Naive thymus-derived CD8-positive, alpha-beta T cell (primary cell): ENCODE results near the gene ANGPTL3. TPM values are rescaled to one million over a fixed set of nuclear protein-coding genes. Genes with fewer than 3 reads are reported as not detected.
"Not testable (repeated sequence)": the region's sequence is repeated elsewhere in the genome, so short reads cannot be mapped to it uniquely, and the experiment has no call there.

Experiments
- ATAC-seq, 2 donors: fragments of 150-1000 bp; cut with Tn5 transposase in 1 of 2; sonication (Bioruptor Pico), chemical (Tn5 transposase) in 1 of 2; 1 replicate in 1 of 2; 2 replicates in 1 of 2; pipeline ENCODE4 v1.10.0; 2021; ENCODE audit warnings: mild to moderate bottlenecking in 2 of 2, moderate library complexity in 2 of 2
- POLR2A ChIA-PET: fragments of 350-600 bp; sonication (Branson Sonifier 250); formaldehyde crosslinking; loops from one replicate; lab custom pipeline; 2021; ENCODE audit warnings: antibody characterized with exemption; lab: Charles Lee
- DNase-seq, 10 donors: peaks; one replicate each; pipeline versions ENCODE4 v3.0.0 to v3.0.0-alpha.2; 2020 to 2022
- H3K27ac Mint-ChIP-seq, 10 donors: one replicate each; pipeline ENCODE4 v1.8.0; 2020 to 2022; ENCODE audit warnings: mild to moderate bottlenecking in 10 of 10, mixed read lengths in 10 of 10, moderate library complexity in 4 of 10, inconsistent platforms in 1 of 10
- H3K27me3 Mint-ChIP-seq, 5 donors: one replicate each; pipeline ENCODE4 v1.8.0; 2021 to 2022; ENCODE audit warnings: mixed read lengths in 5 of 5
- H3K36me3 Mint-ChIP-seq, 3 donors: one replicate each; pipeline ENCODE4 v1.8.0; 2020 to 2022; ENCODE audit warnings: mixed read lengths in 3 of 3, mild to moderate bottlenecking in 2 of 3, inconsistent platforms in 1 of 3
- H3K4me1 Mint-ChIP-seq, 4 donors: one replicate each; pipeline ENCODE4 v1.8.0; 2021 to 2022; ENCODE audit warnings: mixed read lengths in 4 of 4
- H3K4me3 Mint-ChIP-seq, 10 donors: one replicate each; pipeline ENCODE4 v1.8.0; 2020 to 2022; ENCODE audit warnings: mild to moderate bottlenecking in 10 of 10, mixed read lengths in 10 of 10, moderate library complexity in 6 of 10, inconsistent platforms in 1 of 10
- H3K9me3 Mint-ChIP-seq, 9 donors: one replicate each; pipeline ENCODE4 v1.8.0; 2020 to 2022; ENCODE audit warnings: mixed read lengths in 9 of 9, mild to moderate bottlenecking in 3 of 9, inconsistent platforms in 1 of 9, moderate library complexity in 1 of 9
- polyA plus RNA-seq, 3 donors: library from polyadenylated mRNA; unstranded; fragments of 300-500 nt; fragmentation: Illumina TruSeq; gene quantifications; one replicate each; pipeline ENCODE4 v1.2.3, GENCODE V29; 2021
- total RNA-seq, 8 experiments: library from RNA in 2 of 8; stranded (reverse) in 2 of 8; gene quantifications; one replicate each; pipeline ENCODE4 v1.2.3 and lab custom pipeline; 2021 to 2026

ANGPTL3 gene
- total and polyA plus RNA-seq, 5 experiments from 2014 or later, result not detected

DNA sequence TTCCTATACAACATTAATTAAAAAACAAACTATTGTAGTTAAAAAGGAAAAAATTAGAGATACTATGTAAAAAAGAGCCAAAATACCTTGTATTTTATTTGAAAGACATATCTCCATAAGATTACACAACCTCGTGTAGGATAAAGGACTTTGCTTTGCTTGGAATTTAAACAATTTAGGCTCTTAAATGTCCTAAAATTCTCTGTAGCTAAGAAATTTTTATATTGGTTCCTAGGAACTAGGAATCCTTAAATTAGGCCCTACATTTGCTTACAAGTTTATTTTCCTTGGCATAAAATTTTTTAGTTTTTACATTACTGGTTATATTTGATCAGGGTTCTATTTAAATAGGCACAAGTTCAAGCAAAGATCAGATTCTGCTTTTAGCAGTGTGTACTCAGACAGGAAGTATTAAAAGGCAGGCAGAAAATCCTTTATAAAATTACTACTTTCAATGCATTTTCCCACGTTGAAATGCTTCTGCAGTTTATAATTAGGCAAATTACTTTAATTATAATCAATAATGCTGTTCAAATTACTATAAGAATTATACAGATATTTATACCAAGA, 3.4 kb upstream of the ANGPTL3 start:
- Mint-ChIP-seq H3K27ac (no peak overlapping the region), H3K9me3 (peaks cover 0 to 15% (median 0%) of the 10 kb centered on the region in 9 donors), H3K36me3 (peaks cover 0 to 12% (median 5%) of the 10 kb centered on the region in 3 donors), H3K4me1 (no peaks in the 10 kb centered on the region), H3K27me3 (no peaks in the 10 kb centered on the region), H3K4me3 (no peak overlapping the region)
- ATAC-seq, result no peak
- POLR2A ChIA-PET, result no interaction called here
- DNase-seq, result no peak

DNA sequence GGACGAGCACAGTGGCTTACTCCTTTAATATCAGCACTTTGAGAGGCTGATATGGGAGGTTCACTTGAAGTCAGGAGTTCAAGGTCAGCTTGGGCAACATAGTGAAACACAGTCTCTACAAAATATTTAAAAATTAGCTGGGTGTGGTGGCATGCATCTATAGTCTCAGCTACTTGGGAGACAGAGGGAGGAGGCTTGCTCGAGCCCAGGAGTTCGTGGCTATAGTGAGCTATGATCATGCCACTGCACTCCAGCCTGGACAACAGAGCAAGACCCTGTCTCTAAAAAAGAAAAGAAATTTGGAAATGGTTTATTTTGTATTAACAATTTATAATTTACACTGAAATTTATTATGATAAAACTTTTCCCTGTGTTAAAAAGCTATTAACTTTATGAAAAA, 1.7 kb upstream of the ANGPTL3 start:
- POLR2A ChIA-PET, result no interaction called here
- Mint-ChIP-seq H3K4me1 (no peaks in the 10 kb centered on the region), H3K27ac (no peak overlapping the region), H3K4me3 (no peak overlapping the region), H3K36me3 (peaks cover 0 to 6% (median 0%) of the 10 kb centered on the region in 3 donors), H3K9me3 (peaks cover 0 to 14% (median 0%) of the 10 kb centered on the region in 9 donors), H3K27me3 (no peaks in the 10 kb centered on the region)
- no peak for ATAC-seq
- DNase-seq, result no peak

DNA sequence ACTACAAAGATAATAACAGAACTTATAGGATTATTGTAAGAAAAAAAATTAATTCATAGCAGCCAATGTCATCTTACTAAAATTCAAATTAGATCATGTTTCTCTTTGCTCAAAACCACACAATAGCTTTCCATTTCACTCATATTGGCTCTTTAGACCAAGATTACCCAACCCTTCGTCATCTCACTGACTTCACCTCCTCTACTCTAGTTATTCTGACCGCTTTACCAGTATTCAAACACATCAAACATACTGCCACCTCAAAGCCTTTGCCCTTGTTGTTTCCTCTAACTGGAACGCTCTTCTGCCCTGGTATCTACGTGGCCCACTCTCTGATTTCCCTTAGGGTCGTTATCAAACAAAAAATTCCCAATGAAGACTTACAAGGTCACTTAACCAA, 1.7 kb downstream of the ANGPTL3 start:
- ATAC-seq, result no peak
- Mint-ChIP-seq H3K36me3 (no peaks in the 10 kb centered on the region), H3K27ac (no peak overlapping the region), H3K4me3 (no peak overlapping the region), H3K9me3 (no peaks in the 10 kb centered on the region), H3K4me1 (no peaks in the 10 kb centered on the region), H3K27me3 (no peaks in the 10 kb centered on the region)
- no peak for DNase-seq
- POLR2A ChIA-PET, result no interaction called here

DNA sequence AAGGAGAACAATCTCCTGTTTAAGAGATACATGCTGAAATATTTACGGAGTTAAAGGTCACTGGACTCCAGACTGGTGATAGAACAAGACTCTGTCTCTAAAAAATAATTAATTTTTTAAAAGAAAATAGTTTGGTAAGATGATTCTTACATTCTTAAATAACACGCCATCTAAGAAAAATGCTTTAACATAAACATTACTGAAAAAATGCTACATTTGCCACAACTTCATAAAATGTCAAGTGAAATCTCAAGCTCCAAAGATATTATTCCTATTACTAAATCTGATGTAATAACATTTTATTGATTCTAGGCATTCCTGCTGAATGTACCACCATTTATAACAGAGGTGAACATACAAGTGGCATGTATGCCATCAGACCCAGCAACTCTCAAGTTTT, 4.1 kb downstream of the ANGPTL3 start:
- Mint-ChIP-seq H3K27ac (no peak overlapping the region), H3K36me3 (peaks cover 0 to under 1% (median 0%) of the 10 kb centered on the region in 3 donors), H3K4me3 (no peak overlapping the region), H3K4me1 (no peaks in the 10 kb centered on the region), H3K27me3 (no peaks in the 10 kb centered on the region), H3K9me3 (no peaks in the 10 kb centered on the region)
- ATAC-seq, result no peak
- POLR2A ChIA-PET, result no interaction called here
- DNase-seq, result no peak

DNA sequence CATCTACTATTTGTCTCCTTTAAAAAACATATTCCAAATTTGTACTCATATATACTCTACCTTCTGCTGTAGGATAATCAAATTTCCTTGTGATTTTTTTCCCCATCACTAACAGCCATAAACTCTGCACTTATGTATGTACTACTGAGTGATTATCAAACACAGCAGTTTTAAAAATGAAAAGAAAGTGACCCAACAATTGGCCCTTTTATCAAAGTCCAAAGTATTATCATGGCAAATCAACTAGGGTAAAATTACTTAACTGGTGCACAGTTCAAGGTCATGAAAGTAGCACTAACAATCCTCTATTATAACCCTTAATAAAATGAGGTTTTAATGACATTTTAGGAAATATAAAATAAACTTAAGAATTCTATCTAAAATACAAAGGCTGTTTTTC, 11.6 kb downstream of the ANGPTL3 start:
- no peak for DNase-seq
- POLR2A ChIA-PET, result no interaction called here
- Mint-ChIP-seq H3K4me3 (no peak overlapping the region), H3K36me3 (peaks cover 0 to 18% (median 15%) of the 10 kb centered on the region in 3 donors), H3K27ac (peak overlapping the region in 1 of 10 donors; percentile 36), H3K9me3 (peaks cover 0 to 2% (median 0%) of the 10 kb centered on the region in 9 donors), H3K4me1 (peaks cover 0 to 6% (median 0%) of the 10 kb centered on the region in 4 donors), H3K27me3 (no peaks in the 10 kb centered on the region)
- no peak for ATAC-seq

DNA sequence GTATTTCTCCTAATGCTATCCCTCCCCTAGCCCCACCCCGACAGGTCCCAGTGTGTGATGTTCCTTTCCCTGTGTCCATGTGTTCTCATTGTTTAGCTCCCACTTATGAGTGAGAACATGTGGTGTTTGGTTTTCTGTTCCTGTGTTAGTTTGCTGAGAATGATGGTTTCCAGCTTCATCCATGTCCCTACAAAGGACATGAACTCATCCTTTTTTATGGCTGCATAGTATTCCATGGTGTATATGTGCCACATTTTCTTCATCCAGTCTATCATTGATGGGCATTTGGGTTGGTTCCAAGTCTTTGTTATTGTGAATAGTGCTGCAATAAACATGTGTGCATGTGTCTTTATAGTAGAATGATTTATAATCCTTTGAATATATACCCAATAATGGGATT, 13.3 kb downstream of the ANGPTL3 start:
- H3K4me3 Mint-ChIP-seq, H3K9me3 Mint-ChIP-seq, H3K4me1 Mint-ChIP-seq, ATAC-seq, DNase-seq, H3K27me3 Mint-ChIP-seq, POLR2A ChIA-PET, H3K27ac Mint-ChIP-seq: not testable (repeated sequence)
- H3K36me3 Mint-ChIP-seq, result peaks cover 0 to 18% (median 15%) of the 10 kb centered on the region in 3 donors

DNA sequence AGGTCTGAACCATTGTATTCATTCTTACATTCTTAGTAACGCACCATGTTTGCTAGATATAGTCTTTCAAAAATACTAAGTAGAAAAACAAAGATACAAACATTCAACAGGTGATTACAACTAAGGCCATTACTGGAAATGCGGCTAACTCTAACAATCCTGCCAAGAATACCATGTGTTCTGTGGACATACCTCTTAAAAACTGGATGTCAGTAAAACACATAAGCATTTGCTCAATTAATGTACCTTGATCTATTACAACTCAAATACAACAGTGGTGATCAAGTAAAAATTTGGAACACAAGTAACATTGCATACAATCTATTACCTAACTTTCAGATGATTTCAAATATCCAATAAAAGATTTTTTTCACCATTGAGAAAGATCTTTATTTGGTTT, 15.4 kb downstream of the ANGPTL3 start:
- Mint-ChIP-seq H3K27ac (no peak overlapping the region), H3K27me3 (no peaks in the 10 kb centered on the region), H3K4me1 (peaks cover 0 to 6% (median 0%) of the 10 kb centered on the region in 4 donors), H3K9me3 (peaks cover 0 to 2% (median 0%) of the 10 kb centered on the region in 9 donors), H3K4me3 (no peak overlapping the region), H3K36me3 (peaks cover 0 to 29% (median 21%) of the 10 kb centered on the region in 3 donors)
- ATAC-seq (no peak), DNase-seq (no peak)
- POLR2A ChIA-PET, result no interaction called here

DNA sequence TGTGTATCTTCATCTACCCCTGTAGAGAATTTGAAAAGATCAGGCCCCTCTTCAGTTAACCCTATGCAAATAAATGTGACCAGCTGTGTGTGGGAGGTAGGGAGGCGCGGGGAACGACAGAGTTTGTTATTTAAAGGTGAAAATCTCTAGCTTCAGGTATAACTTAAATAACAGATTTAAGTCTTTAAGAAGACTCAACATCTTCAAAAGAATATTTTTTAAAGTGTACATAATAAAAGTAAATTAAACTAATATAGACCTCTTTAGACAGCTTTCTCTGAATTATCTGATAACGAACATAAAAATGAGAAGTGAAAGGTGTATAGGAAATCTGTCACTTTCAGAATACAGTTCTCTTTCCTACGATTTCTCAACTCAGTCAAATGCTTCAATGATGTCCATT, 16.0 kb downstream of the ANGPTL3 start:
- POLR2A ChIA-PET, result no interaction called here
- Mint-ChIP-seq H3K27ac (no peak overlapping the region), H3K9me3 (peaks cover 0 to 2% (median 0%) of the 10 kb centered on the region in 9 donors), H3K27me3 (no peaks in the 10 kb centered on the region), H3K4me3 (peak overlapping the region in 2 of 10 donors; percentile 3 to 9), H3K36me3 (peaks cover 0 to 31% (median 26%) of the 10 kb centered on the region in 3 donors), H3K4me1 (peaks cover 0 to 6% (median 0%) of the 10 kb centered on the region in 4 donors)
- no peak for ATAC-seq
- DNase-seq, result no peak

DNA sequence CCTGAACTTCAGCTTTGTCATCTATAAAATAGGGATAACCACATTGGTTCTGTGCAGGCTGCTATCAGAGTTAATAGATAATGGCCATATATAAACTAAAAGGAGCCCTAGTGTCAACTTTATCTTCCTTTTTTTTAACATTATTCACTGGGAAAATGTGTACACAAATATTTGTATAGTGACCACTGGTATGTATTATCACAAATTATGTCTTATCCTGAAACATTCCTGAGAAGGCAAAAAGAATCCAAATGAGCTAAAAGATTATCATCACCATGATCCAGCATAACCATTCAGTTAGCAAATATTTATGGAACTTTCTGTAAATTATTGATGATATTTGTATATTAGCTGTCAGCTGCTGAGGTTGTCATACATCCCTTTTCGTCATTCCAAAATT, 16.6 kb downstream of the ANGPTL3 start:
- ATAC-seq (no peak), DNase-seq (no peak)
- Mint-ChIP-seq H3K4me1 (peaks cover 0 to 6% (median 0%) of the 10 kb centered on the region in 4 donors), H3K36me3 (peaks cover 0 to 31% (median 27%) of the 10 kb centered on the region in 3 donors), H3K27me3 (no peaks in the 10 kb centered on the region), H3K4me3 (no peak overlapping the region), H3K27ac (no peak overlapping the region), H3K9me3 (peaks cover 0 to 2% (median 0%) of the 10 kb centered on the region in 9 donors)
- POLR2A ChIA-PET, result no interaction called here

DNA sequence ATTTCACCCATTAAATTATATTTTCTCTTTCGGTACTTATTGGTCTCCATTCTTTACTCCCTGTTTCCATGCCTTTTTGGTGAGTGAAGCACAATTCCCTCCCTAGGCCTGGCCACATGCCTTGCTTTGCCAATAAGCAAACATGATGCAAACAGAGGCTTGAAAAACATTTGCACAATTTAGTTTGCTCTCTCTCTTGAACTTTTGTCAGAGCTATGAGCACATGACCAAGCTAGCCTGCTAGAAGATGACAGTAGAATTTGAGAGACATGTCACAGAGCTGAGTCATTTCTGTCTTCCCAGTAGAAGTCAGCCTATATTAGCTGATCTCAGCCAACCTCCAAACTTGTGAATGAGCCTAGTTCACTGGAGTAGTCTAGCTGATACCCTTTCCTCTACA, 24.6 kb downstream of the ANGPTL3 start:
- Mint-ChIP-seq H3K36me3 (peaks cover 0 to 39% (median 25%) of the 10 kb centered on the region in 3 donors), H3K27me3 (no peaks in the 10 kb centered on the region)

DNA sequence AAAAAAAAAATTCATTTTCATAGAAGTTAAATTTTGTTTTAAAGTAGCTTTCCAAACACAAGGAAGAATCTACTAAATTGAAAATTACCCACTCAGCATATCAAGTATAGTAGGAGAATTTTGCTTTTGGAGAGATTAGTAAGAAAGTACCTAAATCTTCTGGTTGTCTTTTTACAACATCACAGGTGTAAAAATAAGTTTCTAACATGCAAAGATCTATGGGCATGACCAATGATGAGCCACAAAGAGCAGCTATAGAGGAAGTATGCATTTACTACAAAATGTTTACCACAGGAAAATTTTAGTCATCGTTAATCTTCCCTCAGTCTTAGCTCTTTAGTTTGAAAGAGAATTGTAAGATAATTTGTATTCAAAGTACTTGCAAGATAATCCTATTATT, 28.1 kb downstream of the ANGPTL3 start:
- H3K4me3 Mint-ChIP-seq, result no peak overlapping the region
- POLR2A ChIA-PET, result no interaction called here
- no peaks in the 10 kb centered on the region for H3K27me3 Mint-ChIP-seq
- ATAC-seq (no peak), DNase-seq (no peak)
- no peaks in the 10 kb centered on the region for H3K9me3 Mint-ChIP-seq
- no peak overlapping the region for H3K27ac Mint-ChIP-seq
- H3K4me1 Mint-ChIP-seq, result peaks cover 0 to 2% (median 0%) of the 10 kb centered on the region in 4 donors
- H3K36me3 Mint-ChIP-seq, result peaks cover 0 to 28% (median 18%) of the 10 kb centered on the region in 3 donors

More for the DNA sequence above, 24.6 kb downstream of the ANGPTL3 start:
- POLR2A ChIA-PET, result no interaction called here
- H3K9me3 Mint-ChIP-seq, result no peaks in the 10 kb centered on the region
- H3K27ac Mint-ChIP-seq, result no peak overlapping the region
- no peak overlapping the region for H3K4me3 Mint-ChIP-seq
- ATAC-seq (no peak), DNase-seq (no peak)
- peaks cover 0 to 2% (median 0%) of the 10 kb centered on the region in 4 donors for H3K4me1 Mint-ChIP-seq

DNA sequence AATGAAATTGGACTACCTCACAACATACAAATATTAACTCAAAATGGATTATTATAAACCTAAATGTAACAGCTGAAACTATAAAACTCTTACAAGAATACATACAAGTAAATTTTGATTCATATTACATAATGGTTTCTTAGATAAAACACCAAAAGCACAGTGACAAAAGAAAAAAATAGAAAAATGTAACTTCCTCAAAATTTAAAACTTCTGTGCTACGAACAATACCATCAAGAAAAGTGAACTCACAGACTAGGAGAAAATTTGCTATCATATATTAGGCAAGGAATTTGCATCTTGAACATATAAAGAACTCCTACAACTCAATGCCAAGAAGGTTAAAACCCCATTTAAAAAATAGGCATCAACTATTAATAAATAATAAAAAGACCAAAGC, 31.2 kb downstream of the ANGPTL3 start:
- Mint-ChIP-seq H3K27ac (no peak overlapping the region), H3K4me3 (no peak overlapping the region), H3K4me1 (no peaks in the 10 kb centered on the region), H3K9me3 (peaks cover 0 to 5% (median 0%) of the 10 kb centered on the region in 9 donors), H3K36me3 (peaks cover 13 to 55% (median 37%) of the 10 kb centered on the region in 3 donors), H3K27me3 (no peaks in the 10 kb centered on the region)
- no peak for DNase-seq
- POLR2A ChIA-PET, result no interaction called here
- no peak for ATAC-seq

DNA sequence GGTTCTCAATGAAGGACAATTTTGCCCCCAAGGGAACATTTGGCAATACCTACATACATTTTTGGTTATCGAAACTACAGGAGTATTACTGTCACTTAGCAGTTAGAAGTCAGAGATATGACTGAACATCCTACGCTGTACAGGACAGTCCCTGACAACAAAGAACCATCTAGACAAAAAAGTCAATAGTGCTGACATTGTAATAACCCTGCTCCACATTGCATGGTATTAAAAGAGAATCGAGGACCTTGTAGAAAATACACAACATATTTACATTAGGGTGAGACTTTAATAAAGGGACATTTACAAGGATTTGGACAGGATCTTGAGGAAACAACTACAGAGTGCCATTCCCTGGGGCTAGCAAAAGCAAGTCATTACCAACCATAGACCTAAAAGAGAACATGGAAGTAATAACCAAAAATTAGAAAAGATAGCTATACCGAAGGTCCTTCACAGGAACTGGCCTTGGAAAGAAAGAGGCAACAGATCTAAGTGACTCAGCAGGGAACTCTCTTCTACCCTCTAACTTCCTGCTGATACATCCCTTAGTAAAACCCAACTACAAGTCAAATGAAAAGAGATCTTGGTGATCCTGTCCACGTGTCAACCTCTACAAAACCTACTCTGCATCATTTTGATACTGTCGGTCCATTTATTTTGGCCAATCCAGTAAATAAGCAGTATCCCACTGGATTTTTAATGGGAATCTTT, 40.2 kb downstream of the ANGPTL3 start:
- no peak overlapping the region for H3K4me3 Mint-ChIP-seq
- POLR2A ChIA-PET, result no interaction called here

More for the DNA sequence above, 40.2 kb downstream of the ANGPTL3 start:
- peaks cover 4 to 27% (median 26%) of the 10 kb centered on the region in 3 donors for H3K36me3 Mint-ChIP-seq
- peaks cover 0 to 7% (median 0%) of the 10 kb centered on the region in 9 donors for H3K9me3 Mint-ChIP-seq
- ATAC-seq (no peak), DNase-seq (no peak)
- H3K4me1 Mint-ChIP-seq, result no peaks in the 10 kb centered on the region
- no peak overlapping the region for H3K27ac Mint-ChIP-seq
- H3K27me3 Mint-ChIP-seq, result no peaks in the 10 kb centered on the region
